Activated naive CD4-positive, alpha-beta T cell treated with anti-CD3 and anti-CD28 coated beads, Interleukin-2, amount 50 U/mL, for 24 hours (primary cell): ENCODE measurements around the gene INPP5K.

ENCODE experiments used
- H3K27ac Mint-ChIP-seq: one replicate; pipeline ENCODE4 v1.8.0; 2021; ENCODE audit warnings: mild to moderate bottlenecking, mixed read lengths
- H3K27me3 Mint-ChIP-seq: one replicate; pipeline ENCODE4 v1.8.0; 2021; ENCODE audit warnings: mixed read lengths
- H3K36me3 Mint-ChIP-seq: one replicate; pipeline ENCODE4 v1.8.0; 2021; ENCODE audit warnings: mixed read lengths
- H3K4me1 Mint-ChIP-seq: one replicate; pipeline ENCODE4 v1.8.0; 2021; ENCODE audit warnings: mixed read lengths
- H3K4me3 Mint-ChIP-seq: one replicate; pipeline ENCODE4 v1.8.0; 2021; ENCODE audit warnings: mild to moderate bottlenecking, mixed read lengths
- H3K9me3 Mint-ChIP-seq: one replicate; pipeline ENCODE4 v1.8.0; 2021; ENCODE audit warnings: mixed read lengths

The INPP5K gene

GRCh38 chr17:1497831-1498230 is 18.6 kb downstream of the INPP5K start:
- Mint-ChIP-seq H3K4me3 (no peak overlapping the region), H3K4me1 (peaks cover 5% of the 10 kb centered on the region), H3K36me3 (no peaks in the 10 kb centered on the region), H3K27me3 (no peaks in the 10 kb centered on the region), H3K9me3 (no peaks in the 10 kb centered on the region), H3K27ac (no peak overlapping the region)

GRCh38 chr17:1496869-1497268 is 19.5 kb downstream of the INPP5K start:
- H3K27ac Mint-ChIP-seq: no peak overlapping the region
- H3K36me3 Mint-ChIP-seq: no peaks in the 10 kb centered on the region

DNA sequence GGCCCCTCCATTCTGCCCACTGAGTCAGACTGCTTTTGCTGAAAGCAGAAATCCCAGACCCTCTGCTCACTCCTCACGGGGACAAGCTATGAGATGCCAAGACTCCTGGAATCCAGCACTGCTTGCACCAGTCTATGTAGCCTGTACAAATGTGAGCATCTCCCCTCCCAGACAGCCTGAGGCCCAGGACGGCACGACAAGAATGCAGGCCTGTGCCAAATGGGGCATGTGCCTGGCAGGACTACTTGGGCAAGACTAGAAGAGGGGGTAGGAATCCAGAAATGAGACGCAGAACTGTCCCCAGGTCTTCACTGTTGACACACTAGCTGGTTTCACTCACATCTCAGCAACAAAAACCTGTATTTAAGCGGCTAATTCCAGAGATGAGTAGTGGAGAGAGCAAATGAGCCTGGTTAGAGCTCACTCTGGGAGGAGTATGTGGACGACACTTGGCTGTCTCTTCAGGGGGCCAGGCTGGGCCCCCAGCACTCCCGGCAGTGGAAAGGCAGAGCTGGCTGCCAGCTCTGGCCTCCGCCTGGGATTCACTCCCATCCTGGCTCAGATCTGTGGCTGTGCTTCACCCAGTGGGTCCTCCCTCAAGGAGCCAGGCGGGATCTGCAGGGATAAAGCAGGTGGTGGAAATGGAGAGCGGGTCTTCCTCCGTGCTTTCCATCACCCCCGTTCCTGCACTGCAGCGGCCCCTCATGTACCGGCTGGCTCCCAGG is 21.0 kb downstream of the INPP5K start:
- H3K36me3 Mint-ChIP-seq: no peaks in the 10 kb centered on the region
- H3K27me3 Mint-ChIP-seq: no peaks in the 10 kb centered on the region
- no peak overlapping the region for H3K4me3 Mint-ChIP-seq
- peaks cover 19% of the 10 kb centered on the region for H3K4me1 Mint-ChIP-seq
- no peak overlapping the region for H3K27ac Mint-ChIP-seq
- H3K9me3 Mint-ChIP-seq: no peaks in the 10 kb centered on the region

More at GRCh38 chr17:1496869-1497268, 19.5 kb downstream of the INPP5K start:
- H3K9me3 Mint-ChIP-seq: no peaks in the 10 kb centered on the region
- H3K4me1 Mint-ChIP-seq: peaks cover 12% of the 10 kb centered on the region
- no peaks in the 10 kb centered on the region for H3K27me3 Mint-ChIP-seq
- H3K4me3 Mint-ChIP-seq: no peak overlapping the region

GRCh38 chr17:1494736-1495253 is 21.6 kb downstream of the INPP5K start:
- Mint-ChIP-seq H3K4me1 (peaks cover 25% of the 10 kb centered on the region), H3K9me3 (no peaks in the 10 kb centered on the region), H3K27ac (no peak overlapping the region), H3K4me3 (no peak overlapping the region), H3K36me3 (no peaks in the 10 kb centered on the region), H3K27me3 (no peaks in the 10 kb centered on the region)

GRCh38 chr17:1494203-1494602 is 22.2 kb downstream of the INPP5K start:
- Mint-ChIP-seq H3K4me3 (no peak overlapping the region), H3K9me3 (no peaks in the 10 kb centered on the region), H3K27me3 (no peaks in the 10 kb centered on the region), H3K4me1 (peaks cover 26% of the 10 kb centered on the region), H3K36me3 (no peaks in the 10 kb centered on the region), H3K27ac (no peak overlapping the region)

DNA sequence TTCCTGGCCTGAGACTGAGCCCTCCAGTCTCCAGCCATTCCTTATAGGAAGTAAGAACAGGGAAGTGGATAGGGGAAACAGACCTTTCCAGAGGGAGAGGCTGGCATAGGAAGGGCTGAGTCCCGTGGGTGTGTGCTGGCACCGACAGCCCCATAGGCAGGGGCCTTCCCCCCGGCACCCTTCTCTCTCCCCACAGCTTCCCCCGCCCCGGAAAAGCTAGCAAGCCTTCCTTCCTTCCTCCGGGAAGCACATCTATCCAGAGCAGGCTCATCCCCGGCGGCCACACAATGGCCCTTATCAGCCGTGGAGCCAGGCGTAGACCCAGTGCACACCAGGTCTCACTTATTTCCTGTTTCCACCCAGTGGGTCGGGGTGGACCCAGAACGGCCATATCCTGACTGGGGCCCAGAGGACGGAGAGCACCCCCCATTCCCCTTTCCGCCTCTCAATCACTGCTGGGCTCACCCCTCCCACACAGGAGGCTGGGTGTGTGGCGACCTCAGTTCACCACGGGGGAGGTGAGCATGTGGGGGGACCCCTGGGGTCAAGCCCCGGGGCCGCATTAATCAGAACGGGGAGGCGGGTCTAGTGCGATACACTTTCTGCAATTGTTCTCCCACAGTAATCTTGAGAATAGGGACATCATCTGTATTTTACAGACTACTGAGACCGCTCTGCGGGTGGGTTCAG is 23.0 kb downstream of the INPP5K start:
- Mint-ChIP-seq H3K9me3 (no peaks in the 10 kb centered on the region), H3K27me3 (no peaks in the 10 kb centered on the region), H3K36me3 (no peaks in the 10 kb centered on the region), H3K4me3 (peak overlapping the region; percentile 62), H3K4me1 (peaks cover 31% of the 10 kb centered on the region), H3K27ac (no peak overlapping the region)

GRCh38 chr17:1492249-1493206 is 23.9 kb downstream of the INPP5K start, which contains the start of gene MYO1C:
Gene MYO1C, minus strand, starts transcription at chr17:1492686. Its CDS starts 199 bp downstream, at chr17:1492487.
- Mint-ChIP-seq H3K27ac (no peak within 1 kb of the TSS), H3K9me3 (no peaks in the 10 kb centered on the region), H3K27me3 (no peaks in the 10 kb centered on the region), H3K4me1 (peaks cover 34% of the 10 kb centered on the region), H3K4me3 (peak within 1 kb of the TSS; percentile 81), H3K36me3 (no peaks in the 10 kb centered on the region)

DNA sequence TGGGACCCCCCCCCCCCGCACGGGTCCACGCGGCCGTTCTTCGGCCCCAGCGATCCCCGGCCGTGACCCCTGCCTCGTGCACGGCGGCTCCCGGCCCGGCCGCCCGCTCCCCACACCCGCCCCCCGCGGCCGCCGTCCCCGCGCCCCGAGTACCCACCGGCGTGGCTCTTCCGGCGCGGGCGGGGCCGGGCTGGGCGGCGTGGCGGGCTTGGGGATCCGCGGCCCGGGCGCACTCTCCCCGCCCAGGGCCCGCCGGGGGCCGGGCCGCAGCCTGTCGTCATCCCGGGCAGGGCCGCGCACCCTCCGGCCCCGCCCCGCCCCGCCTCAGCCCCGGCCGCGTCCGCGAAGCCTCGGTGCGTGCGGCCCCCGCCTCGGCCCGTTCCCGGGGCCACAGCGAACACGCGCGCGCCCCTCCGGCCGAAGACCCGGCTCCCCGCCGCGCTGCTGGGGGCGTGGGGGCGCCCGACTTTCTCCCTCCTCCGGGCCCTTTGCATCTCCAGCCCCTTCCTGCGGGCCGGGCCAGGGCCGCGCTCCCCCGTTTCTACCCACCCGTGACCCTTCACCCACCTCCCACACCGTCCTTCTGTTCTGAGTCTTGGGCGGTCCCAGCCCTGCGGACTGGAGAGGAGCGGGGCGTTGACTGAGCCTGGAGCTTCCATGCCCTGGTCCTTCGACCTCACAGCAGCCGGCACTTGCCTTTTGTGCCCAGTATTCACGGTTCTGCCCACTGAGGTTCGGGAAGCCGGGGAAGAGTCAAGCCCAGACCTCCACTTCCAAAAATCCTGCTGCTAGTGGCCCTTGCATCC is 24.8 kb downstream of the INPP5K start:
- Mint-ChIP-seq H3K36me3 (no peaks in the 10 kb centered on the region), H3K27me3 (no peaks in the 10 kb centered on the region), H3K4me3 (peak overlapping the region; percentile 81), H3K27ac (no peak overlapping the region), H3K9me3 (no peaks in the 10 kb centered on the region), H3K4me1 (peaks cover 40% of the 10 kb centered on the region)

- H3K9me3 Mint-ChIP-seq: no peaks in the 10 kb centered on the region
- no peaks in the 10 kb centered on the region for H3K36me3 Mint-ChIP-seq
- H3K27ac Mint-ChIP-seq: peak overlapping the region; percentile 1
- peak overlapping the region; percentile 81 for H3K4me3 Mint-ChIP-seq
- H3K4me1 Mint-ChIP-seq: peaks cover 43% of the 10 kb centered on the region
- no peaks in the 10 kb centered on the region for H3K27me3 Mint-ChIP-seq
These were observed 25.6 kb downstream of the INPP5K start for GRCh38 chr17:1490643-1491442.

GRCh38 chr17:1488826-1489270 is 27.6 kb downstream of the INPP5K start:
- Mint-ChIP-seq H3K9me3 (no peaks in the 10 kb centered on the region), H3K27ac (no peak overlapping the region), H3K36me3 (no peaks in the 10 kb centered on the region), H3K27me3 (no peaks in the 10 kb centered on the region), H3K4me3 (peak overlapping the region; percentile 76), H3K4me1 (peaks cover 47% of the 10 kb centered on the region)

- no peaks in the 10 kb centered on the region for H3K36me3 Mint-ChIP-seq
- no peaks in the 10 kb centered on the region for H3K27me3 Mint-ChIP-seq
- H3K4me3 Mint-ChIP-seq: peak overlapping the region; percentile 85
- H3K27ac Mint-ChIP-seq: peak overlapping the region; percentile 84
- peaks cover 43% of the 10 kb centered on the region for H3K4me1 Mint-ChIP-seq
- H3K9me3 Mint-ChIP-seq: no peaks in the 10 kb centered on the region
These were observed 28.2 kb downstream of the INPP5K start for GRCh38 chr17:1487939-1488825.

DNA sequence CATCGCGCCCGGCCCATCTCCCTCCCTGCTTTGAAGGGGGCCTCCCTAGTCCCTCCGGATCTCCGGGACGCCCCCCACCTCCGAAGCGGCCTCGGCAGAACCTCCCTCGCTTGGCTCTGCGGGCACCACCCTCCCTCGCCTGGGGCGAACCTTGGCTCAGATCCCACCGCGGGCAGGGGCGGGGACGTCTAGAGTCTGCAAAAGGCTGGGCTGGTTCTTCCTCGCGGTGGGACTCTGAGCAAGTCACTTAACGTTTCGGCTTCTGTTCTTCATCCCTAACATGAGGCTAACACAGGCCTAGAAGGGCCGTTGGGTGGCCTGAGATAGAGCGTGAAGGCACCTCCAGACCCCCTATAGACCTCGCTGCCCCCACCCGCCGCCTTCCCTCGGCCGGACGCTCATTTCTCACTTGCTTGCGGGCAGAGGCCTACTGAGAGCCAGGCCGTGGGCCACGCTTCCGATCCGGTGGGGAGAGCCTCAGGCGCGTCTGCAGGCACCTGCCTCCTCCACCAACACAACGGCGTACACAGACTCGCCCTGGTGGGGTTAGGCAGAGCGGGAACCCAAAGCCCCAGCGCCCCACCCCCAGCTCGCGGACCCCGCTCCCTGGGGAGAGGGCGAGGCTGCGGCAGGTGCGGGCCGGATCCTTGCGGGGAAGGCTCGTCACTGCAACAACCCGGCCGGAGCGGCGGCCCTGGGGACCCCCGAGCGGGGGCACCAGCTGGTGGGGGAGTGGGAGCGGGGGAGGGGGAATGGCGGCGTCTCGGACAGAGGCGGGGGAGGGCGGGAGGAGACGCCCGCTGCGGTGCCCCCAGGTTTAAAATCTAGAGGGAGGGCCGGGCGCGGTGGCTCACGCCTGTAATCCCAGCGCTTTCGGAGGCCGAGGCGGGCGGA is 29.4 kb downstream of the INPP5K start:
- H3K9me3 Mint-ChIP-seq: no peaks in the 10 kb centered on the region
- H3K4me1 Mint-ChIP-seq: peaks cover 37% of the 10 kb centered on the region
- H3K36me3 Mint-ChIP-seq: no peaks in the 10 kb centered on the region
- peak overlapping the region; percentile 85 for H3K4me3 Mint-ChIP-seq
- H3K27me3 Mint-ChIP-seq: no peaks in the 10 kb centered on the region
- peak overlapping the region; percentile 84 for H3K27ac Mint-ChIP-seq
